GM19455 (cell line): ENCODE data around the gene MPZL1.
"Not testable (repeated sequence)": the region's sequence is repeated elsewhere in the genome, so short reads cannot be mapped to it uniquely, and the experiment has no call there.

ENCODE experiments used
- ATAC-seq: cut with Tn5 transposase; IDR thresholded peaks from one replicate; pipeline ENCODE4 v1.9.1; 2021; ENCODE audit not compliant: unreplicated experiment

The MPZL1 gene

DNA sequence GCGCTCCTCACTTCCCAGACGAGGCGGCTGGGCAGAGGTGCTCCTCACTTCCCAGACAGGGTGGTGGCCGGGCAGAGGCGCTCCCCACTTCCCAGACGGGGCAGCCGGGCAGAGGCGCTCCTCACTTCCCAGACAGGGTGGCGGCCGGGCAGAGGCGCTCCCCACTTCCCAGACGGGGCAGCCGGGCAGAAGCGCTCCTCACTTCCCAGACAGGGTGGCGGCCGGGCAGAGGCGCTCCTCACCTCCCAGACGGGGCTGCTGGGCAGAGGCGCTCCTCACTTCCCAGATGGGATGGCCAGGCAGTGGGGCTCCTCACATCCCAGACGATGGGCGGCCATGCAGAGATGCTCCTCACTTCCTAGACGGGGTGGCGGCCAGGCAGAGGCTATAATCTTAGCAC, 84.5 kb downstream of the MPZL1 start:
- ATAC-seq = not testable (repeated sequence)

DNA sequence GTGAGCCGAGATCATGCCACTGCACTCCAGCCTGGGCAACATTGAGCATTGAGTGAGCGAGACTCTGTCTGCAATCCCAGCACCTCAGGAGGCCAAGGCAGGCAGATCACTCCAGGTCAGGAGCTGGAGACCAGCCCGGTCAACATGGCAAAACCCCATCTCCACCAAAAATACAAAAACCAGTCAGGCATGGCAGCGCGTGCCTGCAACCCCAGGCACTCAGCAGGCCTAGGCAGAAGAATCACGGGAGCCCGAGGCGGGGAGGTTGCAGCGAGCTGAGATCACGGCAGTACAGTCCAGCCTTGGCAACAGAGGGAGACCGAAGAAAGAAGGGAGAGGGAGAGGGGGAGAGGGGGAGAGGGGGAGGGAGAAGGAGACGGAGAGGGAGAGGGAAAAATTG, 84.9 kb downstream of the MPZL1 start:
- ATAC-seq = not testable (repeated sequence)

GRCh38 chr1:167808104-167808503, 86.3 kb downstream of the MPZL1 start:
- no peak for ATAC-seq

GRCh38 chr1:167808690-167809089, 86.9 kb downstream of the MPZL1 start:
- ATAC-seq = no peak

DNA sequence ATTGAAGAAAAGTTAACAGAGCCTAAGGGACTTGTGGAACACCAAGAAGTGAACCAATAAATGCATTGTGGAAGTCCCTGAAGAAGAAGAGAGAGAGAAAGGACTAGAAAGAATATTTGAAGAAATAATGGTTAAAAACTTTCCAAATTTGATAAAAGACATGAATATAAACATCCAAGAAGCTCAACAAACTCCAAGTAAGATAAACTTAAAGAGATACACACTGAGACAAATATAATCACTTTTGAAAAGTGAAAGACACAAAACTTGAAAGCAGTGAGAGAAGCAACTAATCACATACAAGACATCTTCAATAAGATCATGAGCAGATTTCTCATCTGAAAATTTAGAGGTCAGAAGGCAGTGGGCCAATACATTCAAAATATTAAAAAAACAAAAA, 91.2 kb downstream of the MPZL1 start:
- ATAC-seq = no peak

DNA sequence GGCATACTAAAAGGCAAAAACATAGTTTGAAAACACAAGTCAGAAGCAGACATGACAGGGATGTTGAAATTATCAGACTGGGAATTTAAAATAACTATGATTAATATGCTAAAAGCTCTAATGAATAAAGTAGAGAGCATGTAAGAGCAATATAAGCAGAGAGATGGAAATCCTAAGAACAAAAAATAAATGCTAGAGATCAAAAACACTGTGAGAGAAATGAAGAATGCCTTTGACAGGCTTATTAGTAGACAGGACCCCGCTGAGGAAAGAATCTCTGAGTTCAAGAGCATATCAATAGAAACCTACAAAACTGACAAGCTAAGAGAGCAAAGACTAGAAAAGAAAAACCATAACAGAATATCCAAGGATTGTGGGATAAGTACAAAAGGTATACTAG, 93.9 kb downstream of the MPZL1 start:
- ATAC-seq = no peak

GRCh38 chr1:167819849-167820683, 98.3 kb downstream of the MPZL1 start:
- ATAC-seq = no peak

DNA sequence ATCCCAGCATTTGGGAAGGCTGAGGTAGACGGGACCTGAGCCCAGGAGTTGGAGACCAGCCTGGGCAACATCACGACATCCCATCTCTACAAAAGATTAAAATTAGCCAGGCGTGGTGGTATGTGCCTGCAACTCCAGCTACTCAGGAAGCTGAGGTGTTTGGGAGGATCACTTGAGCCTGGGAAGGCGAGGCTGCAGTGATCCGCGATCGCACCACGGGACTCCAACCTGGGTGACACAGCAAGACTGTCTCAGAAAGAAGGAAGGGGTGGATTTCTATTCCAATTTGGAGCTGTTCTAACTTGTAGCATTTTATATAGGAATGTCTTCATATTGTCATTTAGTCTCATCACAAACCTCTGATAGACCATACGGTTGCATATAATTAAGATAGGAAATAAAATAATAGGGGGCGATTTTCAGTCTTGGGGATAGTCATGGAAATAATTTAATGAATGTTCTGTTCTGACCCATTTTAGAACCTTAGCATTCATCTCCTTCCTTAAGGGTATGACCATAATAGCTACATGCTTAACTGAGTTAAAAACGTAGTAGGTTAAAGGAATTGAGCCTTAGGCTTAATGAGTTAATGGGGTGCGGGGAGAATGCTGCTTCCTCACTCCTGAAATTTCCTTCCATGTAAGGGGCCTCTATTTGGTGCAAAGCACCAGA, 99.0 kb downstream of the MPZL1 start:
- ATAC-seq = no peak

- ATAC-seq = no peak
These were observed 99.5 kb downstream of the MPZL1 start for GRCh38 chr1:167821356-167821685.

GRCh38 chr1:167821969-167822685, 100.3 kb downstream of the MPZL1 start:
- no peak for ATAC-seq

- no peak for ATAC-seq
These were observed 102.5 kb downstream of the MPZL1 start for GRCh38 chr1:167824163-167824794.

DNA sequence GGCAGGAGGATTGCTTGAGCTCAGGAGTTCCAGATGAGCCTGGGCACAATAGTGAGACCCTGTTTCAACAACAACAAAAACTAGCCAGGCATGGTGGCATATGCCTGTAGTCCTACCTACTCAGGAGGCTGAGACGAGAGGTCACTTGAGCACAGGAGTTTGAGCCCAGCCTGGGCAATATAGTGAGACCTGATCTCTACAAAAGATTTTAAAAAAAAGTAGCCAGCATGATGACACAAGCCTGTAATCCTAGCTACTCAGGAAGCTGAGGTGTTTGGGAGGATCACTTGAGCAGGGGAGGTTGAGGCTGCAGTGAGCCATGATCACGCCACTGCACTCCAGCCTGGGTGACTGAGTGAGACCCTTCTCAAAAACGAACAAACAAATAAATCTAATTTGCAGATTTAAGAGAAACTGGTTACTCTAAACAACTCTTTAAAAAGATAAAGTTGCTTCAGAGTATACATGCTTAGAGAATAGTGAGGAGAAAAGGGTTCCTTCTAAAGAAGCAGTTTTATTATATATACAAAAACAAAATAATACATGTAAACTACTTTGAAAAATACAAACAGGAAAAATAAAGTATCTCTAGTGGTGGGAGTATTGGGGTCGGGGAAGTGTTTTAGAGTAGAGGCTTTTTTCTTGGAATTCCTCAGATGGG, 103.8 kb downstream of the MPZL1 start:
- no peak for ATAC-seq

DNA sequence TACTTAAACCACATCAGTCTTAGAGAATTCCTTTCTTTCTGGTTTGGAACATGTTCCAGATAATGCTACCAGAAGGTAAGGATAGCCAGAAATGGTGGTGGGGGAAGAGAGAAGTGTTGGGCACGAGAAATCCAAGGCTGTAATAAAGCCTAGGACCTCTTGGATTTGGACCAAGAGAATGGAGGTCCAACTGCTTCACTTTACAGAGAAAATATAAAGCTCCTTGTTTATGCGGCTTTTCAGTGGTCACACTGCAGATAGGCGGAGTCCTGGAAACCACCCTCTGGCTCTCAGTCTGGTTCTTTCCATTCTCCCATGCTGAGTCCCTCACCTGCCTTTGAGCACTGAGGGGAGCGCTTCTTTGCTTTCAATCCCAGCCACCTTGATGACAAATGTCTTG, 104.3 kb downstream of the MPZL1 start:
- ATAC-seq = no peak

- ATAC-seq = no peak
These were observed 108.1 kb downstream of the MPZL1 start for GRCh38 chr1:167829868-167830267.

DNA sequence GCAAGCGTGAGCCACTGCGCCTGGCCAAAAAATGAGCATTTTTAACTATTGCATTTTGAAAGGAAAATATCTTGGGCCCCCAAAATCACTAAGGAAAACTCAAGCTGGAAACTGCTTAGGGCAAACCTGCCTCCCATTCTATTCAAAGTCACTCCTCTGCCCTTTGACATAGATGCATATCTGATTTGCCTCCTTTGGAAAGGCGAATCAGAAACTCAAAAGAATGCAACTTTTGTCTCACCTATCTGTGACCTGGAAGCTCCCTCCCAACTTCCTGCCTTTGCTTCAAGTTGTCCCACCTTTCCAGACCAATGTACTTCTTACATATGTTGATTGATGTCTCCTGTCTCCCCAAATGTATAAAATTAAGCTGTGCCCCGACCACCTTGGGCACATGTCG, 108.9 kb downstream of the MPZL1 start:
- not testable (repeated sequence) for ATAC-seq

DNA sequence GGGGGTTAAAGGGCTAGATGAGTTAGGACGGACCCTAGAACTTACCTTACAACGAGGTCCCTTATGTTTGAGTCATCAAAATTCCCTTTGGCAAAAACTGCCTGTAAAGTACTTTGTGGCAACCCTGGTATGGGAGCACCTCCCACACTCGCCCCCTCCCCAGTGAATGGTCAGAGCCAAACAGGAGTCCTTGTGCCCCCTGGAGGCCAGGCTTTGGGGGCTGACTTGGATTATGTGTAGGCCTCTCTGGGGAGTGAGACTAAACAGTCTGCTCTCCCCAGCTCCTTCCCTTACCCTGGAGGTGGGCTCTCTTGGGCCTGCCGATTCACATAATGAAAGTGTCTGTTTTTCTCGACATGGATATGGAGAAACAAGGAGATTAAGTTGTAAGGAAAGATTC, 110.9 kb downstream of the MPZL1 start:
- ATAC-seq = no peak

- no peak for ATAC-seq
These were observed 112.1 kb downstream of the MPZL1 start for GRCh38 chr1:167833904-167834303.

GRCh38 chr1:167836197-167836596, 114.4 kb downstream of the MPZL1 start:
- no peak for ATAC-seq

- no peak for ATAC-seq
These were observed 115.5 kb downstream of the MPZL1 start for GRCh38 chr1:167837326-167837725.

DNA sequence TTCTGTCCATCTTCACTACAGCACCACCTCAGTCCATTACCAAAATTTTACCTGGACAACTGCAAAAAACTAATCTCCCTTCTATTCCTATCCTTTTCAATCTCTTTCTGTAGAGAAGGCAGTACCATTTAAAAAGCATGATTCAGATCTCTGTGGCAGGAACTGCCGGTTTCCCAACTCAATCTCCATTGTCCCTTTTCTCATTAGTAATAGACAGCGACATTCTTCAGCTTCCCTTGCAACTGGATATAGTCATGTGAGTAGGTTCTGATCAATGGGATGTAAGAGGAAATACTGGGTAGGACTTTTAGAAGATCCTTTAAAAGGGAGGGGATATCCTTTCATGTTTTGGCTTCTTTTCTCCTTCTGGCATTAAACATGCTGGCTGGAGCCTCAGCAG, 117.2 kb downstream of the MPZL1 start:
- ATAC-seq = no peak
